HG02981 (cell line): ENCODE measurements around the gene TTC23.

ENCODE experiments used
- ATAC-seq: cut with Tn5 transposase; IDR thresholded peaks from one replicate; pipeline ENCODE4 v1.9.1; 2021; ENCODE audit warnings: mild to moderate bottlenecking, moderate library complexity; ENCODE audit not compliant: unreplicated experiment

Gene TTC23

DNA sequence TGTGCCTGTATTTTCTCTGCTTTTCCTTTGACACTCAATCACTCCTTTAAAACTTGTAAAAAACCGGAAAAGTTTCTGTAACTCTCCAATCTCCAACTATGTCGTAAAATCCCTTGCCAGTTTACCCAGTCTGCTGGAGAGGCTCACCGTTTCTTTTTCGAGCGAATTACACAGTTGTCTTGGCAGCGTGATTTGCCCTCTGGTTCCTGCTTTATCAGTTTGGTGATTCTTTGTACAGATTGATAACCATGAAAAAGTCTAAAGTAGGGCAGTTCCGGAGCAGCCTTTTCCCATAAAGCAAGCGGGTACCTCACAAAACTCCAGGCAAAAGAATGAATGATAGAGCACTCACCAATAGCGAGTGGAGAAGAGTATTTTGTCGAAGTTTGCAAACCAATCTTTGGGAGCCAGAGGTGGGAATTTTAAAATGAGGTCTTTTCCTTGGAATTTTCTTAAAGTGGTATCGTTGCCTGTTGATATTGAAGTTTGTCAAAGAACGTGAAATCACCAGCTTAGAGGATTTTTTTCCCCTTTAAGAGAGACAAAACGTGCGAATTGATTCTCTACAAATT lies at the start of gene TTC23:
TTC23 (minus strand) TSS at position 312 of the 572 bp plus-strand sequence. CDS start 20,869 bp downstream, outside the sequence.
- no peak for ATAC-seq

DNA sequence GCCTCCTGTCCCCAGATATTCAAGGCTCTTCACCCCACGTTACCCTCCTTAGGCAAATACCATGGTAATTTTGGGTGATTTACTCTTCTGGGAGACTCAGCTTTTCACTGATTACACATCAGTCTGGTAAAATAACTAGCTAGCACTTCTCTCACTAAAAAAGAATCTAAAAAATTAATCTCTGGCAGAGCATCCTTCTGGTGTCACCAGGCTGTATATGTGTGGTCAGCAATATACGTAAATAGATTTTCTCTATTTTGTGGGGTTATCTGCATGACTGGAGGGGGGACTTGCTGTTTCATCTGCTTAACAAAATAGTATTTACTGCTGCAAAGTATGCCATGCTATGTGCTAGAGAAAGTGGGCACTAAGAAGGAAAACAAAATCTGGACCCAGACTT lies 47.0 kb upstream of the TTC23 start:
- ATAC-seq, result no peak

- ATAC-seq, result no peak
These were observed 46.5 kb upstream of the TTC23 start for GRCh38 chr15:99295840-99296239.

- ATAC-seq, result no peak
These were observed 42.3 kb upstream of the TTC23 start for GRCh38 chr15:99291643-99292042.

DNA sequence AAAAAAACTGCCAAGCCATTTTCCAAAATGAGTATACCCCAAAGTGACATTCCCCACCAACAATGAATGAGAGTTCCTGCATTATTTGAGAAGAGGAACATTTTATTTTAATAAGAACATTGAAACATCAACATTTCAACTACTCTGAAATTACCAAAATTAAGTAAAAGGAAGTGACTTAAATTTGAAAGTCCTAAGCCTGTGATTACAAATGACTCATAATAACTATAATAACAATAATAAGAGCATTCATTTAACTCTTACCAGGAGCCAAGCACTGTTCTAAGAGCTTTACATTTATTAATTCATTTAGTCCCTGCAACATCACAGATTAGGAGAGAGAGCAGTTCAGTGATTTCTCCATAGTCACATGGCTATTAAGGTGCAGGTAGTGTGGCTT lies 34.3 kb upstream of the TTC23 start:
- ATAC-seq, result no peak

DNA sequence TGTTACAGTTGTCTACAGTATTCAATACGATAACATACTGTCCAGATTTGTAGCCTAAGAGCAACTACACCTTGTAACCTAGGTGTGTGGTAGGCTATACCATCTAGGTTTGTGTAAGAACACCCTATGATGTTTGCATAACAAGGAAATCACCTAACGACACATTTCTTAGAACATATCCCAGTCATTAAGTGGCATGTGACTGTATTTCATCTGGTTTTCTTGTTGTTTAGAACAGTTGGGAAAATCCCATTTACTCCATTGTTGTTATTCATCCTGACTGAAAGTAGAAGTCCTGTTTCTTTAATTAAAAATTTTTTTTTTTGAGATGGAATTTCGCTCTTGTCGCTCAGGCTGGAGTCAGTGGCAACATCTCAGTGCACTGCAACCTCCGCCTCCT lies 33.2 kb upstream of the TTC23 start:
- ATAC-seq, result no peak

GRCh38 chr15:99282121-99282520 lies 32.7 kb upstream of the TTC23 start:
- ATAC-seq, result no peak

GRCh38 chr15:99279827-99280226 lies 30.4 kb upstream of the TTC23 start:
- no peak for ATAC-seq

- no peak for ATAC-seq
These were observed 29.9 kb upstream of the TTC23 start for GRCh38 chr15:99279290-99279689.

DNA sequence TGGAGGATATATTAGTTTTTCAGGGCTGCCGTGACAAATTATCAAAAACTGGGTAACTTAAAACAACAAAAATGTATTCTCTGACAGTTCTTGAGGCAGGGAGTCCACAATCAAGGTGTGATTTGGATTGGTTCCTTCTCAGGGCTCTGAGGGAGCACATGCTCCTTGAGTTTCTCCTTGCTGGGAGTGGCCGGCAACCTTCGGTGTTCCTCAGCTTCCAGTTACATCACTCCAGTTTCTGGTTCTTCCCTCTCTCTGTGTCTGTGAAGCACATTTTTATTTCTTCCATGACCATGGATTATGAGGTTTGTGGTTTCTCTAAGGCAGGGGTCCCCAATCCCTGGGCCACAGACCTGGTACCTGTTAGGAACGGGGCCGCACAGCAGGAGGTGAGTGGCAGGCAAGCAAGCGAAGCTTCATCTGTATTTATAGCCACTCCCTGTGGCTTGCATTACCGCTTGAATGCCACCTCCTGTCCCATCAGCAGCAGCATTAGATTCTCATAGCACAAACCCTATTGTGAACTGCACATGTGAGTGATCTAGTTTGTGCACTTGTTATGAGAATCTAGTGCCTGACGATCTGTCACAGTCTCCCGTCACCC lies 26.2 kb upstream of the TTC23 start:
- peak; percentile 49 for ATAC-seq

DNA sequence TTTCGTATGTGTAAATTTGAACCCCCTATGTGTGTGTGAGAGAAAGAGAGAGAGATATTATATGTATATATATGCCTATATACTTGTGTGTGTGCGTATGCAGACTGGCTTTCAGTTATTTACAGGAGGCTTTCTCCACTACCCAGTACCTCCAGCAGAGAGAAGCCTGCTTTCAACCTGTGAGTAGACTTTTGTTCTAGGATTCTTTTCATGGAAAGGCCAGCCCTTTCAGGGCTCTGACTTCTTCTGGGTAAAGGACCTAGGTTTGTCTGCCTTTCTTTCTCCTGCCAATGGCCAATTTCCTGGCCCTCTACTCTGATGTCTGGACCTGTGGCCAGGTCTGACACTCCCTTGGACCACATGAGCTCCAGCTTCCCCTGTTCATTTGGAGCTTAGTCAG lies 25.7 kb upstream of the TTC23 start:
- no peak for ATAC-seq

GRCh38 chr15:99273801-99274200 lies 24.4 kb upstream of the TTC23 start:
- no peak for ATAC-seq

GRCh38 chr15:99268431-99268830 lies 19.1 kb upstream of the TTC23 start:
- ATAC-seq, result no peak

DNA sequence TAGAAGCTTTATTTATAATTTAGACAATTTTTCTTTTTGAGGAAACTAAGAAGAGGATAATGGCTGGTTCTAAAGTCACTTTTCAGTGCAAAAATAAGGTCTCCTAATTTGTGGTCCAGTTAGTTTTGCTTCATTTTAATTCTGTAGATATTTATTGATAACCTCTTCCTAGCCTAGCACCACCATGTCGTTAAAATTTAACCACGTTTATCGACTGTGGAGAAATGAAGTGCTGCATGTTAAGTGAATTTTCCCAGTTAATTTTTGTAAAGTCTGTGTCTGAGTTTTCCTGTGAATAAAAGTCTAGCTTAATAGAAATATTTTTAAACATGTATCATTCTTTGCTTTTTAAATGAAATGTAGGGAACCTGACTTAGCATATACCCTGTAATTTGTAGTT lies 18.6 kb upstream of the TTC23 start:
- ATAC-seq, result no peak

GRCh38 chr15:99265541-99266070 lies 16.2 kb upstream of the TTC23 start:
- no peak for ATAC-seq

GRCh38 chr15:99264125-99264524 lies 14.7 kb upstream of the TTC23 start:
- no peak for ATAC-seq

- no peak for ATAC-seq
These were observed 7.8 kb upstream of the TTC23 start for GRCh38 chr15:99257107-99257750.

- no peak for ATAC-seq
These were observed 4.2 kb upstream of the TTC23 start for GRCh38 chr15:99253381-99254090.

DNA sequence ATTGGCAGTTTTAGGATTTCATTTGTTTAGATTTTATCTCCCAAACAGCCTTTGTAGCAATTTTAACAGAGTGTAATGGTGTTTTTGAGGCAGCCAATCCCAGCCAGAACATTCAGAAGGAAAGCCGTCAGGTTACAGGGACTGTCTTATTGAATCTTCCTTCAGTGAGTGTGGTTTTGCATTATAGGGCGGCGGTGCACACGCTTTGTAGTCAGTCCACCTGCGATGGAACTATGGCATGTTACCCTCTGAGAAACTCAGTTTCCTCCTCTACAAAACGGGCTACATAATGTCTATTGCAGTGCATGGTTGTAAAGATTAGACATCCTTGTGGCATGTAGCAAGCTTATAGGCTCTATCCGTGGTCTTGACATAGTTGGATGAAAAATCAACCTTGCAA lies 2.9 kb upstream of the TTC23 start:
- ATAC-seq, result no peak

- ATAC-seq, result peak; percentile 89
These were observed 1.8 kb upstream of the TTC23 start, which contains the start of gene LRRC28 for GRCh38 chr15:99250857-99251841. LRRC28 (plus strand) TSS chr15:99251481; CDS start chr15:99255958, 4,477 bp downstream.
